Pancreas (tissue), 10 donors: ENCODE data around the gene ATP1A1. TPM values are rescaled to one million over a fixed set of nuclear protein-coding genes. Genes with fewer than 3 reads are reported as not detected.

Experiments
- ATAC-seq, 4 donors: fragments of 200-7000 bp; cut with Tn5 transposase; one replicate each; pipeline versions ENCODE4 v1.8.0 to v1.9.1; 2020; ENCODE audit warnings: mild to moderate bottlenecking in 4 of 4, moderate library complexity in 4 of 4
- DNase-seq, 6 donors: peaks; one replicate each; pipeline ENCODE4 v3.0.0-alpha.2; 2020
- FAIRE-seq: peaks from 2 replicates; lab custom pipeline; 2012; peaks lifted over from hg19 to GRCh38; lab: Jason Lieb, UNC
- H3K27ac ChIP-seq, 4 donors: fragments of 200-600 bp; sonication (generic); 1 replicate in 3 of 4; 2 replicates in 1 of 4; pipeline versions ENCODE4 v1.5.0 to v1.8.0; 2020
- H3K27me3 ChIP-seq, 4 donors: fragments of 200-600 bp; one replicate each; pipeline ENCODE4 v1.8.0; 2021
- H3K36me3 ChIP-seq, 3 donors: fragments of 200-600 bp; sonication (generic) in 1 of 3; one replicate each; pipeline versions ENCODE4 v1.5.0 to v1.8.0; 2020 to 2021
- H3K4me1 ChIP-seq, 3 donors: fragments of 200-600 bp; one replicate each; pipeline ENCODE4 v1.8.0; 2021
- H3K4me3 ChIP-seq, 4 donors: fragments of 200-600 bp; sonication (generic) in 2 of 4; one replicate each; pipeline versions ENCODE4 v1.5.0 to v1.8.0; 2020 to 2021
- H3K9me3 ChIP-seq, 4 donors: fragments of 200-600 bp; one replicate each; pipeline ENCODE4 v1.8.0; 2021
- CTCF ChIP-seq, 4 donors: fragments of 200-600 bp; sonication (generic) in 3 of 4; IDR thresholded peaks; one replicate each; pipeline versions ENCODE4 v1.5.0 to v1.8.0; 2021; ENCODE audit warnings: antibody characterized with exemption in 4 of 4
- WGBS, 2 donors: extraction: QIAGEN DNeasy Blood & Tissue Kit; methylation state at CpG; one replicate each; pipeline ENCODE4 v1.1.7; 2013; 5-methylcytosine and 5-hydroxymethylcytosine counted together
- intact Hi-C, 3 donors: fragments of 100-400 bp; cut with DNase I; formaldehyde crosslinking; loops; one replicate each; pipeline versions ENCODE4 v1.11.1 to v1.14.2; 2022
- polyA plus RNA-seq, 2 donors: library from polyadenylated mRNA; stranded (reverse); fragments of 200-250 nt; gene quantifications; one replicate each; pipeline ENCODE4 v1.2.3, GENCODE V29; 2013
- total RNA-seq, 6 donors: library from RNA; stranded (reverse); fragmentation: NEBNext Ultra II Directional in 4 of 6; extraction: Animal tissue kit (Norgen Biotek cat#: 25700) in 4 of 6; gene quantifications; one replicate each; pipeline versions ENCODE4 v1.2.1 to v1.2.4, GENCODE V29; 2021 to 2023
- donor health status: healthy with polysubstance abuse.
- donor health status: DM: no; HTN: no; CAD: no; lungs with moderate emphysema.
- donor health status: DM: no; HTN: no; CAD: no.
- donor health status: control.
- donor health status: control.
- donor health status: Bipolar disorder and iron deficiency.
- donor health status: DM: yes; HTN: yes; CAD: no.
- donor health status: DM: no; HTN: no; CAD: no.
- donor health status: DM: no; HTN: no; CAD: no.
- donor health status: DM: yes; HTN: yes; CAD: no.

The ATP1A1 gene
- total and polyA plus RNA-seq, 8 donors: 226 to 735 (median 490) TPM

GRCh38 chr1:116449578-116449977, 76.5 kb downstream of the ATP1A1 start:
- no peaks in the 10 kb centered on the region for H3K27me3 ChIP-seq
- TF ChIP-seq CTCF (IDR thresholded peaks at IDR 0.05): no peak
- H3K36me3 ChIP-seq: no peaks in the 10 kb centered on the region
- H3K4me1 ChIP-seq: no peaks in the 10 kb centered on the region
- DNase-seq (no peak), FAIRE-seq (no peak), ATAC-seq (no peak)
- no peak overlapping the region for H3K4me3 ChIP-seq
- no peaks in the 10 kb centered on the region for H3K9me3 ChIP-seq
- intact Hi-C loops: no loop called here
- H3K27ac ChIP-seq: no peak overlapping the region

GRCh38 chr1:116451702-116452101, 78.7 kb downstream of the ATP1A1 start:
- H3K27ac ChIP-seq: no peak overlapping the region
- no peaks in the 10 kb centered on the region for H3K36me3 ChIP-seq
- intact Hi-C loops: no loop called here
- H3K9me3 ChIP-seq: no peaks in the 10 kb centered on the region
- H3K4me1 ChIP-seq: no peaks in the 10 kb centered on the region
- ATAC-seq (no peak), FAIRE-seq (no peak), DNase-seq (no peak)
- H3K27me3 ChIP-seq: no peaks in the 10 kb centered on the region
- no peak overlapping the region for H3K4me3 ChIP-seq
- TF ChIP-seq CTCF (IDR thresholded peaks at IDR 0.05): no peak

- 57 to 66% methylated on average over 2 of the region's 2 CpGs for WGBS, 2 donors
- peak in 1 of 4 donors; percentile 17 for ATAC-seq
- DNase-seq: no peak
- H3K4me1 ChIP-seq: no peaks in the 10 kb centered on the region
- TF ChIP-seq CTCF (IDR thresholded peaks at IDR 0.05): no peak
- H3K36me3 ChIP-seq: no peaks in the 10 kb centered on the region
- no peak overlapping the region for H3K4me3 ChIP-seq
- FAIRE-seq: no peak
- intact Hi-C loops: no loop called here
- H3K27me3 ChIP-seq: no peaks in the 10 kb centered on the region
- no peaks in the 10 kb centered on the region for H3K9me3 ChIP-seq
- H3K27ac ChIP-seq: no peak overlapping the region
Observed at GRCh38 chr1:116453481-116453880, 80.4 kb downstream of the ATP1A1 start.

GRCh38 chr1:116453906-116454305, 80.9 kb downstream of the ATP1A1 start:
- H3K36me3 ChIP-seq: no peaks in the 10 kb centered on the region
- FAIRE-seq: no peak
- H3K9me3 ChIP-seq: no peaks in the 10 kb centered on the region
- no peak for DNase-seq
- H3K4me1 ChIP-seq: no peaks in the 10 kb centered on the region
- TF ChIP-seq CTCF (IDR thresholded peaks at IDR 0.05): no peak
- 81 to 85% methylated on average over 4 of the region's 4 CpGs for WGBS, 2 donors
- intact Hi-C loops: no loop called here
- H3K27ac ChIP-seq: no peak overlapping the region
- ATAC-seq: peak in 1 of 4 donors; percentile 20
- no peaks in the 10 kb centered on the region for H3K27me3 ChIP-seq
- no peak overlapping the region for H3K4me3 ChIP-seq

Other genes with a start within 250 kb of the ATP1A1 start
- 1 to 10 TPM; 1.7 to 9.1 (median 3.1) TPM for gene CD58, start 197.8 kb downstream of the ATP1A1 start, total RNA-seq
- 1 to 10 TPM; 5.7 to 7.3 TPM for gene CD58, start 197.8 kb downstream of the ATP1A1 start, polyA plus RNA-seq